ENCODE measurements around the gene VWA5B1.
"Not testable (repeated sequence)": the region's sequence is repeated elsewhere in the genome, so short reads cannot be mapped to it uniquely, and the experiment has no call there.

Gene VWA5B1, protein sequence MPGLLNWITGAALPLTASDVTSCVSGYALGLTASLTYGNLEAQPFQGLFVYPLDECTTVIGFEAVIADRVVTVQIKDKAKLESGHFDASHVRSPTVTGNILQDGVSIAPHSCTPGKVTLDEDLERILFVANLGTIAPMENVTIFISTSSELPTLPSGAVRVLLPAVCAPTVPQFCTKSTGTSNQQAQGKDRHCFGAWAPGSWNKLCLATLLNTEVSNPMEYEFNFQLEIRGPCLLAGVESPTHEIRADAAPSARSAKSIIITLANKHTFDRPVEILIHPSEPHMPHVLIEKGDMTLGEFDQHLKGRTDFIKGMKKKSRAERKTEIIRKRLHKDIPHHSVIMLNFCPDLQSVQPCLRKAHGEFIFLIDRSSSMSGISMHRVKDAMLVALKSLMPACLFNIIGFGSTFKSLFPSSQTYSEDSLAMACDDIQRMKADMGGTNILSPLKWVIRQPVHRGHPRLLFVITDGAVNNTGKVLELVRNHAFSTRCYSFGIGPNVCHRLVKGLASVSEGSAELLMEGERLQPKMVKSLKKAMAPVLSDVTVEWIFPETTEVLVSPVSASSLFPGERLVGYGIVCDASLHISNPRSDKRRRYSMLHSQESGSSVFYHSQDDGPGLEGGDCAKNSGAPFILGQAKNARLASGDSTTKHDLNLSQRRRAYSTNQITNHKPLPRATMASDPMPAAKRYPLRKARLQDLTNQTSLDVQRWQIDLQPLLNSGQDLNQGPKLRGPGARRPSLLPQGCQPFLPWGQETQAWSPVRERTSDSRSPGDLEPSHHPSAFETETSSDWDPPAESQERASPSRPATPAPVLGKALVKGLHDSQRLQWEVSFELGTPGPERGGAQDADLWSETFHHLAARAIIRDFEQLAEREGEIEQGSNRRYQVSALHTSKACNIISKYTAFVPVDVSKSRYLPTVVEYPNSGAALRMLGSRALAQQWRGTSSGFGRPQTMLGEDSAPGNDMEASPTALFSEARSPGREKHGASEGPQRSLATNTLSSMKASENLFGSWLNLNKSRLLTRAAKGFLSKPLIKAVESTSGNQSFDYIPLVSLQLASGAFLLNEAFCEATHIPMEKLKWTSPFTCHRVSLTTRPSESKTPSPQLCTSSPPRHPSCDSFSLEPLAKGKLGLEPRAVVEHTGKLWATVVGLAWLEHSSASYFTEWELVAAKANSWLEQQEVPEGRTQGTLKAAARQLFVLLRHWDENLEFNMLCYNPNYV

GRCh38 chr1:20290624-20291597, at the start of gene VWA5B1:
TSS of gene VWA5B1 (plus strand) at chr1:20290875. CDS start at chr1:20310602, 19,727 bp downstream.
- no peak for ATAC-seq

- ATAC-seq: no peak
These were observed 47.7 kb upstream of the VWA5B1 start for GRCh38 chr1:20242890-20243479.

DNA sequence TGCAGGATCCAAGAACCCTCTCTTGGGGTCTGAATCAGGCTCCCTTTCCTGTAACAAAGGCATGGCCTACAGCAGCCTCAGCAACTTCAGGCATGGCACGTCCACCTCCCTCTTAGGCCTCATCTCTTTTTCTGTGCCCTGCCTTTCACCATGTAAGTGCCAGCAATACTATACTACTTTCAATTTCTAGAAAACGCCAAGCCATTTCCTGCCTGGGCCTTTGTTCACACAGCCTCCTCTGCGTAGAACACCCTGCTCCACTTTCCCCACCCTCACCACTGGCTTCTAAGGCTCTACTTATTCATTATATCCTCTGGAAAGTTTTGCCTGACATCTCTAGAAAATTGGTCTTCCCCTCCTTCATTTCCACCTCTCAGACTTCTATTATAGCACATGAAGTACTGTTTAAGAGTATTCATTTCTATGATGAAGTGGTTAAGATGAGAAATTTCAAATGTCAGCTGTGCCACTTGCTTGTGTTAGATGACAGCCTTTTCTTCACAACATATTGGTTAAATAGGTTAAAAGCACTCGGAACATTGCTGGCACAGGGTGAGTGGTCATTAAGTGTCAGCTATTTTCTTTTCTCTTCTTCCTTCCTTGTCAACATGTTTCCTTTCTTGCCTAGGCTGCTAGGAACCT, 41.6 kb upstream of the VWA5B1 start:
- ATAC-seq: peak; percentile 68 to 75

GRCh38 chr1:20250340-20250989, 40.2 kb upstream of the VWA5B1 start:
- peak; percentile 52 to 57 for ATAC-seq

DNA sequence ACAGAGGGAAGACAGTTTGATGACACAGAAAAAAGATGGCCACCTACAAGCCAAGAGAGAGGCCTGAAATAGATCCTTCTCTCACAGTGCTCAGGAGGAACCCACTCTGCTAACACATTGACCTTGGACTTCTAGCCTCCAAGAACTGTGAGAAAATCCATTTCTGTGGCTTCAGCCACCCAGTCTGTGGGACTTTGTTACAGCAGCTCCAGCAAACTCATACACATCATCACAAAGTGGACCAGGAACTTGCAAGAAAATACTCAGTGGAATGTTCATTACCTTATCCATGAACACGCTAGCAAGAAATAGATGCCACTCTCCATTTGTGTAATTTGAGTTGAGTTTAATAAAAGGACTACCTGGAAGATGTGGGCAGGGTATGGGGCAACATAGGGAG, 38.1 kb upstream of the VWA5B1 start:
- ATAC-seq: no peak

GRCh38 chr1:20255666-20256065, 35.0 kb upstream of the VWA5B1 start:
- ATAC-seq: no peak

GRCh38 chr1:20259646-20260045, 31.0 kb upstream of the VWA5B1 start:
- ATAC-seq: no peak

DNA sequence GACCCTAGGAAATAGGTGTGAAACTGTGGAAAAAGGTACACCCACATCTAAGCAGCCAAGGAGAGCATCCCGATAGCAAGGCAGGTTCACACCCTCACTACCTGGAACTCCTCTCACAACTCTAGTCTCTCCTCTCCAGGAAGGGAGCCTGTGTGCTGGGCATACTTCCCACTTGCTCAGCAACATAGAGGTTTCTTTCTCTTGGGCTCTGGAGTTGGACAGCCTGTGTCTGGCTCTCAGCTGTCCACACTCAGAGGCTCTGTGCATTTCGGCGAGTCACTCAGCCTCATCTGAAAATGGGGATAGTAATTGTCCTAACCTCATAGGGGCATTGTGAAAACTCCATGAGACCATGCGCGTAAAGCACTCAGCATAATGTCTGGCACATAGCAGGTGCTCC, 29.6 kb upstream of the VWA5B1 start:
- ATAC-seq: no peak

DNA sequence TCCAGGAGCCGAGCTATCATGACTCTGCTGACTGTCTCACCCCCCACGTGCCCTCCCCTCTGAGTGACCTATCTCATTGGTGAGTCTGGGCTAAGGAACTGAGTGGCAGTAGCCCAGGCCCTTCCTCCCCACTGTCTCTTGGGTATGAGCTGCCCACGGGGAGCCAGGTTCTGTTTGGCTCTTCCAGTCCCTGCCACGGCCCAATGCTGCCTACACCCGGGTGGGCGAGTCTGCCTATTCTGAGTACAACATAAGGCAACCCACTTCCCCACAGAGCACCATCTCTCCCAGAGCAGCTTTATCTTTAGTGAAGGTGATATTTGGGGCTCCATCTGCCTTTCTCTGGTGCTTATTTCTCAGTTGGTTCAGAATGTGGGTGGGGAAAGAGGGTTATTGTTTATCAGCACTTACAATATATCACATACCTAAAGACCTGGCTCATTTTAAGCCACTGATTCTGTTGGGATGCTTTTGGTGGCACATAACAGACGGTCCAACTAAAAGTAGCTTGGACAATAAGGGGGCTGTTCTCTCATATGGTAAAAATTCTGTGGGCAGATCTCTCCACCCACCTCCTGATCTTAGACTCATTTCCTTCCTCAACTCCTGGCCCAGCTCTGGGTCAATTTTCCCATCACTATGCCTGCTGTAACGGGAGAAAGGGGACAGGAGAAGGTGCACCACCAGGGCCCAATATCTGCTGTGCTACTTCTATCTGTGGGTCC, 27.7 kb upstream of the VWA5B1 start:
- no peak for ATAC-seq

DNA sequence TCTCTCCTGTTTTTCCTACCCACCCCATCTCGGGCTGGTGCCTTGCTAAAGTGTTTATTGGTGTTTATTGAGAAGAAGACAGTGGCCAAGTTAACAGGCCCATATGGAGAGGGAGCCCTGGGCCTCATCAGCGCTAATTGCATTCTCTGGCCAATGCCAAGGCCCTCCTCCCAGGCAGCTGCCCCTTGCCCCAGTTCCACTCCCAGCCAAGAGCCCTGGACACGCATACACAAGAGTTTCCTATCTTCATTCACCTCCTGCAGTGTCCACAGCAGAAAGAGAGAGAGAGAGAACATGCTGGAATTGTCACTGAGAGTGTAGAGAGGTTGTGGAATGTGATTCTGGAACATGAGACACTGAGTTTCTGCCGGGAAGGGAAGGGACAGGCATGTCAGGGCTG, 25.4 kb upstream of the VWA5B1 start:
- ATAC-seq: no peak

DNA sequence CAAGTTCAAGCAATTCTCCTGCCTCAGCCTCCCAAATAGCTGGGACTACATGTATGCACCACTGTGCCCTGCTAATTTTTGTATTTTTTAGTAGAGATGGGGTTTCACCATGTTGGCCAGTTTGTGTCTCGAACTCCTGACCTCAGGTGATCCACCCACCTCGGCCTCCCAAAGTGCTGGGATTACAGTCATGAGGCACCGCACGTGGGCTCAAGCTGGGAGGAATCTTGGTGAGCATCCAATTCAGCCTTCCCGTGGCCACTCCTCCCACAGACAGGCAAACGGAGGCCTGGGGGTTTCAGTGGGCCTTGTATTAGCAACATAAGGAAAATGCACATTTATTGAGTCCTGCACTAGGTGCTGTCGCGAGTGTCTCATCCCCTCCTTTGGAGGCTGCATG, 24.5 kb upstream of the VWA5B1 start:
- ATAC-seq: no peak

DNA sequence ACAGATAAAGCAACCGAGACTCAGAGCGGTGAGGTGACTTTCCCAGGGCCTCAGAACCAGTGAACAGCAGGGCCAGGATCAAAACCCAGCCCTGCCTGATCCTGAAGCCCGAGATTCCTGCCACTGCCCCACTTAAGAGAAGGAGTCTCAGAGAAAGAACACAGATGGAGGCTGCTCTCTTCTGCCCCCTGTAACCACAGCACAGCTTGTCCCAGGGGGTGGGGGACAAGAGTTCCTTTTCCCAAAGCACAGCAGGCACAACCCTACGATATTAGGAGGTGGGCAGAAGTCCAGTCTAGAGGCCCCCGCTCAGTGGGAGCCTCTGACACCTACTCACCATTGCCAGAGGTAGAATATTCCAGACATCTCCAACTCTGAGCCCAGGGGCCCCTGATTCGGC, 24.0 kb upstream of the VWA5B1 start:
- ATAC-seq: no peak

GRCh38 chr1:20271498-20272400, 18.9 kb upstream of the VWA5B1 start:
- ATAC-seq: no peak

- not testable (repeated sequence) for ATAC-seq
These were observed 17.0 kb upstream of the VWA5B1 start for GRCh38 chr1:20273716-20274115.

DNA sequence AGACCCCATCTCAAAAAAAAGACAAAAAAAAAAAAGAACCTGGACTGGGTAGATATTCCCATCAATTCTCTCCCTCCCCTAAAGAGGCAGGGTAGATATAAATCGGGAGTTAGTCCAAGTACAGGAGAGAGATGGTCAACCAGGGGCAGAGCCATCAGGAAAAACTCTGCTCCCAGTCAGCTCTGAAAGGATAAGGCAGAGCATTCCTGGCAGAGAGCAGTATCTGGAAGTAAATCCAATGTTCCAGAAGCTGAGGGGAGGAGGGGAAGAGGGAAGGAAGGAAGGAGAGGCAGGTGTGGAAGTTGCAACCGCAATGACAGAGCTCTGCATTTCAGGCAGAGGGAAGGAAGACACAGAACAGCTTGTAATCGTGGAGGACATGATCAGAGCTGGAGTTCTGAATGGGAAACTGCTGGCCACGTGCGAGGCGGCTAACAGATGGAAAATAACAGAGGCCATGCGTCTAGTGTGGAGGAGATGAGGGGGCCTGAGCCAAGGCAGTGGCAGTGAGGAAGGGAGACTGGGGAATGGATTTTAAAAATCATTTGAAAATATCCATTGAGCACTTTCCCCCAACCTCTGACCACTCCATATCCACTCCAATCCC, 15.3 kb upstream of the VWA5B1 start:
- ATAC-seq: no peak

DNA sequence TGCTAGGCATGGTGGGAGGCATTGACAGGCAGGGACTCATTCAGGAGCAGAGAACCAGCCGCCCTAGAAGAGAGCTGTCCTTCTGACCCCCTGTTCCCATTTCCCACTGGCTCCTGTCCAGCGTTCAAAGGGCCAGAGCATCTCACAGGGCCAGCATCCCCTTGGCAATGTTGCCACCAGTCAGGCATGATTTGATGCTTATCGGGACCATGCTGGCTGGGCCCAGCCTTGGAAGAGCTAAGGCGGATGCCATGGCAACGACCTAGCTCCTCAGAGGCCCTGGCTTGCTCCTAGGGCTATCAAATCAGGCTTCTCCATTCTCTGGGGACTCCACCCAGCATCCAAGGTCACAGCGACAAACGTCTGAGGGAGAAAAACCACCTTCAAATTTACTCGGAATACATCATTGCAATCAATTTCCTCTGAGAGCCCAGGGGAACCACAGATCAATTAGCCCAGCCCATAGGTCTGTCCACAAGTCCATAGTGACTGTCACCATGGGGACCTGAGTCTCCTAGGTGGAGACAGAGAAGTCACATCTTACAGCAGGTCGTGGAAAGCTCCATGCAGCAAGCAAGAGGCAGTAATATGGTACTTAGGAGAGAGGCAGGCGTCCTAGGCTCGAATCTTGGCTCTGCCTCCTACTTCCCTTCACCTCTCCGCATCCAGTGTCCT, 14.1 kb upstream of the VWA5B1 start:
- ATAC-seq: no peak

- no peak for ATAC-seq
These were observed 12.0 kb upstream of the VWA5B1 start for GRCh38 chr1:20278692-20279130.

Data from activated CD4-positive, CD25-positive, alpha-beta regulatory T cell treated with anti-CD3 and anti-CD28 coated beads, Interleukin-2, amount 50 U/mL, for 24 hours (primary cell).